H1 (cell line): ENCODE measurements around the gene KCNMB2. TPM values are rescaled to one million over a fixed set of nuclear protein-coding genes. Genes with fewer than 3 reads are reported as not detected.

ENCODE experiments used
- CTCF ChIA-PET: fragments of 300-600 bp; sonication (Branson Sonifier 250); formaldehyde crosslinking; loops from one replicate; lab custom pipeline; 2021; ENCODE audit not compliant: partially characterized antibody; lab: Charles Lee
- POLR2A ChIA-PET: fragments of 300-600 bp; sonication (Branson Sonifier 250); formaldehyde crosslinking; loops from one replicate; lab custom pipeline; 2021; ENCODE audit warnings: inconsistent platforms; ENCODE audit not compliant: partially characterized antibody; lab: Charles Lee
- DNase-seq, 2 experiments: peaks; one replicate each; pipeline versions ENCODE4 v3.0.0 to v3.0.0-alpha.2; 2010 to 2022; ENCODE audit warnings: low spot score in 2 of 2, low read depth in 1 of 2, mixed read lengths in 1 of 2
- FAIRE-seq: peaks from 2 replicates; lab custom pipeline; 2011; peaks lifted over from hg19 to GRCh38; lab: Jason Lieb, UNC
- H2AFZ ChIP-seq: 2 replicates; pipeline ENCODE4 v1.8.1; 2012; ENCODE audit warnings: low read length, inconsistent platforms
- H2AK5ac ChIP-seq: 2 replicates; pipeline ENCODE4 v1.6.1; 2013; ENCODE audit warnings: low read depth, low read length
- H2BK120ac ChIP-seq: replicated peaks from 2 replicates; pipeline ENCODE3; 2013; ENCODE audit warnings: low read depth, low read length, inconsistent platforms
- H2BK12ac ChIP-seq: 2 replicates; pipeline ENCODE4 v1.6.1; 2013; ENCODE audit warnings: low read depth, low read length
- H2BK15ac ChIP-seq: 2 replicates; pipeline ENCODE4 v1.6.1; 2013; ENCODE audit warnings: low read length
- H2BK20ac ChIP-seq: 2 replicates; pipeline ENCODE4 v1.6.1; 2013; ENCODE audit warnings: low read length
- H2BK5ac ChIP-seq: 2 replicates; pipeline ENCODE4 v1.6.1; 2013; ENCODE audit warnings: low read depth, low read length
- H3K14ac ChIP-seq: 2 replicates; pipeline ENCODE4 v1.6.1; 2013; ENCODE audit warnings: inconsistent platforms; ENCODE audit not compliant: insufficient read length
- H3K18ac ChIP-seq: 2 replicates; pipeline ENCODE4 v1.6.1; 2013; ENCODE audit warnings: low read length; ENCODE audit errors: extremely low read depth
- H3K23ac ChIP-seq: 2 replicates; pipeline ENCODE4 v1.6.1; 2013; ENCODE audit warnings: inconsistent platforms; ENCODE audit not compliant: insufficient read length
- H3K23me2 ChIP-seq: 2 replicates; pipeline ENCODE4 v1.6.1; 2013; ENCODE audit warnings: low read depth, low read length
- H3K27ac ChIP-seq: 2 replicates; pipeline ENCODE4 v1.6.1; 2011; ENCODE audit warnings: low read depth, low read length, inconsistent platforms
- H3K27me3 ChIP-seq, 4 experiments: replicated peaks in 1 of 4; 1 replicate in 1 of 4; 2 replicates in 3 of 4; pipeline versions ENCODE4 v1.6.1 to v1.8.1; 2011 to 2013; ENCODE audit warnings: low read length in 3 of 4, mild to moderate bottlenecking in 3 of 4, inconsistent platforms in 2 of 4, mixed read lengths in 2 of 4, moderate library complexity in 1 of 4; ENCODE audit not compliant: control insufficient read depth in 3 of 4, insufficient read depth in 3 of 4; ENCODE audit errors: extremely low read depth in 1 of 4
- H3K36me3 ChIP-seq, 4 experiments: 2 replicates each; pipeline versions ENCODE4 v1.6.1 to v1.8.1; 2011 to 2013; ENCODE audit warnings: mild to moderate bottlenecking in 4 of 4, low read length in 3 of 4, moderate library complexity in 2 of 4, control low read depth in 1 of 4, inconsistent platforms in 1 of 4; ENCODE audit not compliant: insufficient read depth in 4 of 4, control insufficient read depth in 2 of 4
- H3K4ac ChIP-seq: replicated peaks from 2 replicates; pipeline ENCODE3; 2013; ENCODE audit warnings: low read length, low read depth, mixed read lengths, inconsistent platforms; ENCODE audit not compliant: insufficient read length
- H3K4me1 ChIP-seq, 4 experiments: replicated peaks in 1 of 4; 1 replicate in 1 of 4; 2 replicates in 3 of 4; pipeline versions ENCODE4 v1.6.1 to v1.8.1; 2011 to 2013; ENCODE audit warnings: low read length in 3 of 4, inconsistent platforms in 2 of 4, mixed read lengths in 1 of 4; ENCODE audit not compliant: insufficient read depth in 4 of 4, control insufficient read depth in 3 of 4
- H3K4me2 ChIP-seq, 2 experiments: 2 replicates each; pipeline versions ENCODE4 v1.6.1 to v1.8.1; 2011 to 2013; ENCODE audit warnings: low read depth in 2 of 2, low read length in 2 of 2, control low read depth in 1 of 2, inconsistent platforms in 1 of 2, mild to moderate bottlenecking in 1 of 2; ENCODE audit not compliant: insufficient read depth in 1 of 2
- H3K4me3 ChIP-seq, 4 experiments: fragments of 200-600, 300-600 bp in 1 of 4; sonication (generic), shearing (Covaris generic), sonication (Bioruptor Twin) in 1 of 4; 2 replicates each; pipeline versions ENCODE4 v1.5.1 to v1.8.1; 2011 to 2016; ENCODE audit warnings: low read length in 4 of 4, low read depth in 3 of 4, control low read depth in 2 of 4, inconsistent platforms in 2 of 4, mild to moderate bottlenecking in 2 of 4, mixed read lengths in 1 of 4, moderate library complexity in 1 of 4; ENCODE audit not compliant: insufficient read depth in 2 of 4; ENCODE audit errors: extremely low read depth in 1 of 4
- H3K56ac ChIP-seq: replicated peaks from 2 replicates; pipeline ENCODE3; 2013; ENCODE audit warnings: low read depth, mild to moderate bottlenecking, mixed read lengths, low read length, inconsistent platforms; ENCODE audit not compliant: insufficient read length
- H3K79me1 ChIP-seq: 2 replicates; pipeline ENCODE4 v1.6.1; 2013; ENCODE audit warnings: low read depth, low read length, control low read depth
- H3K79me2 ChIP-seq, 2 experiments: 2 replicates each; pipeline versions ENCODE4 v1.6.1 to v1.8.1; 2012 to 2013; ENCODE audit warnings: low read length in 2 of 2, mild to moderate bottlenecking in 2 of 2, inconsistent platforms in 1 of 2; ENCODE audit not compliant: insufficient read depth in 2 of 2, control insufficient read depth in 1 of 2
- H3K9ac ChIP-seq, 4 experiments: replicated peaks in 1 of 4; 1 replicate in 1 of 4; 2 replicates in 3 of 4; pipeline versions ENCODE4 v1.6.1 to v1.8.1; 2011 to 2013; ENCODE audit warnings: low read depth in 3 of 4, low read length in 3 of 4, control low read depth in 2 of 4, mild to moderate bottlenecking in 2 of 4, moderate library complexity in 2 of 4, inconsistent platforms in 1 of 4; ENCODE audit errors: extremely low read depth in 1 of 4
- H3K9me3 ChIP-seq, 2 experiments: 2 replicates each; pipeline versions ENCODE4 v1.6.1 to v1.8.1; 2012 to 2013; ENCODE audit warnings: mild to moderate bottlenecking in 2 of 2, moderate library complexity in 2 of 2, control low read depth in 1 of 2, inconsistent platforms in 1 of 2, low read depth in 1 of 2, low read length in 1 of 2, mixed read lengths in 1 of 2; ENCODE audit not compliant: insufficient read depth in 2 of 2
- H4K20me1 ChIP-seq, 2 experiments: replicated peaks in 1 of 2; 2 replicates each; pipeline versions ENCODE3 to v1.8.1; 2011 to 2013; ENCODE audit warnings: inconsistent platforms in 2 of 2, low read length in 2 of 2, mild to moderate bottlenecking in 1 of 2; ENCODE audit not compliant: insufficient read depth in 2 of 2, control insufficient read depth in 1 of 2
- H4K5ac ChIP-seq: 2 replicates; pipeline ENCODE4 v1.6.1; 2013; ENCODE audit warnings: low read length, low read depth, mixed read lengths, inconsistent platforms; ENCODE audit not compliant: insufficient read length
- H4K8ac ChIP-seq: 2 replicates; pipeline ENCODE4 v1.8.0; 2013; ENCODE audit warnings: mild to moderate bottlenecking, moderate library complexity, low read length, inconsistent platforms; ENCODE audit not compliant: insufficient read depth; ENCODE audit errors: extremely low read depth
- H4K91ac ChIP-seq: replicated peaks from 2 replicates; pipeline ENCODE3; 2013; ENCODE audit warnings: low read length, mixed read lengths, inconsistent platforms; ENCODE audit not compliant: insufficient read length
- BCL11A ChIP-seq, 2 experiments: IDR thresholded peaks; one replicate each; pipeline ENCODE4 v1.6.1; 2011; ENCODE audit warnings: low read depth in 2 of 2, low read length in 2 of 2, mild to moderate bottlenecking in 2 of 2
- CBX8 ChIP-seq: fragments of 300-800, 300-1000 bp; sonication (generic); IDR thresholded peaks from 2 replicates; pipeline ENCODE4 v1.7.1; 2016; ENCODE audit warnings: low read depth, low read length, borderline replicate concordance
- CHD1 ChIP-seq: IDR thresholded peaks from 2 replicates; pipeline ENCODE4 v1.6.1; 2012; ENCODE audit warnings: low read depth, low read length, improper control_type of control experiment
- JUN ChIP-seq: IDR thresholded peaks from 2 replicates; pipeline ENCODE4 v1.6.1; 2011; ENCODE audit warnings: low read depth, mild to moderate bottlenecking, improper control_type of control experiment, low read length
- KDM5A ChIP-seq: fragments of 200-600 bp; IDR thresholded peaks from 2 replicates; pipeline ENCODE4 v1.7.1; 2012; ENCODE audit warnings: mild to moderate bottlenecking, low read length, inconsistent platforms, mixed read lengths
- RFX5 ChIP-seq: IDR thresholded peaks from 2 replicates; pipeline ENCODE4 v1.6.1; 2011; ENCODE audit warnings: low read depth, low read length, improper control_type of control experiment, borderline replicate concordance
- RNF2 ChIP-seq: fragments of 200-900, 300-1000 bp; sonication (generic); IDR thresholded peaks from 2 replicates; pipeline ENCODE4 v1.7.1; 2016; ENCODE audit warnings: borderline replicate concordance, low read depth, mild to moderate bottlenecking, antibody characterized with exemption, low read length; ENCODE audit not compliant: poor library complexity, severe bottlenecking; ENCODE audit errors: missing control alignments
- SAP30 ChIP-seq: fragments of 300-600 bp; sonication (generic); IDR thresholded peaks from 2 replicates; pipeline ENCODE4 v1.7.1; 2012; ENCODE audit warnings: low read length, moderate library complexity, mild to moderate bottlenecking, inconsistent platforms; ENCODE audit not compliant: insufficient read depth, insufficient replicate concordance
- SIN3A ChIP-seq, 2 experiments: IDR thresholded peaks in 1 of 2; conservative IDR thresholded peaks in 1 of 2; 2 replicates each; pipeline ENCODE4 v1.6.1; 2011 to 2012; ENCODE audit warnings: low read length in 2 of 2, improper control_type of control experiment in 1 of 2, low read depth in 1 of 2, mild to moderate bottlenecking in 1 of 2
- TAF1 ChIP-seq: IDR thresholded peaks from 2 replicates; pipeline ENCODE4 v1.6.1; 2011; ENCODE audit warnings: mild to moderate bottlenecking, low read depth, low read length
- TEAD4 ChIP-seq: IDR thresholded peaks from 2 replicates; pipeline ENCODE4 v1.6.1; 2012; ENCODE audit warnings: low read depth, low read length, inconsistent platforms, mixed read lengths
- ZNF274 ChIP-seq: IDR thresholded peaks from 2 replicates; pipeline ENCODE4 v1.7.0; 2012; ENCODE audit warnings: low read length, borderline replicate concordance; ENCODE audit errors: extremely low read depth
- WGBS, 2 experiments: shearing (Covaris generic) in 1 of 2; methylation state at CpG; one replicate each; pipeline versions ENCODE4 v1.1.6 to v1.1.7; 2013 to 2015; ENCODE audit warnings: low lambda C conversion rate in 2 of 2, mixed read lengths in 2 of 2, inconsistent platforms in 1 of 2, low coverage in 1 of 2, missing lambda C conversion rate in 1 of 2; ENCODE audit not compliant: insufficient replicate concordance in 2 of 2, insufficient coverage in 1 of 2, insufficient read length in 1 of 2; ENCODE audit errors: extremely low coverage in 1 of 2, missing lambda C conversion rate in 1 of 2; 5-methylcytosine and 5-hydroxymethylcytosine counted together
- polyA plus RNA-seq, 7 experiments: library from polyadenylated mRNA; depleted of rRNA in 3 of 7; stranded (reverse) in 5 of 7; unstranded in 2 of 7; fragments of >200 nt in 5 of 7; fragments of 200-250 nt in 2 of 7; gene quantifications; 1 replicate in 5 of 7; 2 replicates in 1 of 7; 4 replicates in 1 of 7; pipeline versions ENCODE4 v1.2.1 to v1.2.3, GENCODE V29; 2011 to 2013; ENCODE audit warnings: missing spikeins in 2 of 7, mixed read lengths in 2 of 7
- total RNA-seq: library from RNA; stranded (reverse); fragmentation: NEBNext Ultra II Directional; extraction: Animal tissue kit (Norgen Biotek cat#: 25700); gene quantifications from 2 replicates; pipeline ENCODE4 v1.2.1, GENCODE V29; 2021
- TF ChIP-seq, protein P1 (sequence below): IDR thresholded peaks from 2 replicates; pipeline ENCODE4 v1.6.1; 2012; ENCODE audit warnings: inconsistent platforms

KCNMB2 gene
- total and polyA plus RNA-seq, 2 of the 8 experiments (the other 6 are each of a cell fraction or from before 2014, with no cell fraction given) = not detected

- no peak overlapping the region for H3K27ac ChIP-seq
- H3K9me3 ChIP-seq = no peaks in the 10 kb centered on the region
- H3K4me2 ChIP-seq = no peak overlapping the region
- no peak overlapping the region for H3K18ac ChIP-seq
- H2BK120ac ChIP-seq = no peak overlapping the region
- 95% methylated on average over 1 of the region's 3 CpGs; no CpG with 5 or more reads in 1 of the 2 experiments for WGBS, 2 experiments
- DNase-seq (no peak), FAIRE-seq (no peak)
- H3K23me2 ChIP-seq = no peaks in the 10 kb centered on the region; the same call in 1 of the 2 replicates
- H2BK12ac ChIP-seq = no peak overlapping the region
- no peak overlapping the region for H4K5ac ChIP-seq
- H4K91ac ChIP-seq = no peak overlapping the region
- H2BK5ac ChIP-seq = no peak overlapping the region
- H3K27me3 ChIP-seq = no peaks in the 10 kb centered on the region
- no peaks in the 10 kb centered on the region for H3K36me3 ChIP-seq
- H3K4me1 ChIP-seq = no peaks in the 10 kb centered on the region
- H3K9ac ChIP-seq = no peak overlapping the region
- ChIA-PET POLR2A (no interaction called here), CTCF (interaction anchor here (0.9 kb wide), 1 partner anchor 144 kb away, joined by 3 read pairs; no protein-coding TSS in a partner anchor)
- no peak overlapping the region for H2AFZ ChIP-seq
- no peak overlapping the region for H3K14ac ChIP-seq
- H3K56ac ChIP-seq = no peak overlapping the region
- no peaks in the 10 kb centered on the region for H3K79me2 ChIP-seq
- H2AK5ac ChIP-seq = no peak overlapping the region
- no peaks in the 10 kb centered on the region for H4K20me1 ChIP-seq
- H3K79me1 ChIP-seq = no peaks in the 10 kb centered on the region
- H2BK20ac ChIP-seq = no peak overlapping the region
- H3K4ac ChIP-seq = no peak overlapping the region
- no peak overlapping the region for H3K23ac ChIP-seq
- H3K4me3 ChIP-seq = no peak overlapping the region
- no peak overlapping the region for H4K8ac ChIP-seq
- H2BK15ac ChIP-seq = no peak overlapping the region
- TF ChIP-seq CHD1 (no peak), KDM5A (no peak), TEAD4 (no peak), SAP30 (no peak), ZNF274 (no peak), SIN3A (conservative IDR thresholded peaks at IDR 0.05 in 1 of 2, IDR thresholded peaks at IDR 0.05 in 1 of 2; ENCODE audit: low read depth in 1 of 2, low read length in 2 of 2) (no peak), CBX8 (no peak), BCL11A (IDR thresholded peaks at IDR 0.05; ENCODE audit: low read depth in 2 of 2, low read length in 2 of 2) (no peak), JUN (no peak), RNF2 (no peak), RFX5 (no peak), TAF1 (no peak)
- TF ChIP-seq, protein P1, sequence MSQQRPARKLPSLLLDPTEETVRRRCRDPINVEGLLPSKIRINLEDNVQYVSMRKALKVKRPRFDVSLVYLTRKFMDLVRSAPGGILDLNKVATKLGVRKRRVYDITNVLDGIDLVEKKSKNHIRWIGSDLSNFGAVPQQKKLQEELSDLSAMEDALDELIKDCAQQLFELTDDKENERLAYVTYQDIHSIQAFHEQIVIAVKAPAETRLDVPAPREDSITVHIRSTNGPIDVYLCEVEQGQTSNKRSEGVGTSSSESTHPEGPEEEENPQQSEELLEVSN = no peak
Observed at GRCh38 chr3:178771511-178771910, 235.3 kb downstream of the KCNMB2 start.
